CD4-positive, alpha-beta T cell treated with Interleukin-21 for 1 hour (primary cell): ENCODE data around the gene LAPTM5.
"Not testable (repeated sequence)": the region's sequence is repeated elsewhere in the genome, so short reads cannot be mapped to it uniquely, and the experiment has no call there.

Source experiments
- DNase-seq: peaks from one replicate; pipeline ENCODE4 v3.0.0-alpha.2; 2020

LAPTM5 gene

DNA sequence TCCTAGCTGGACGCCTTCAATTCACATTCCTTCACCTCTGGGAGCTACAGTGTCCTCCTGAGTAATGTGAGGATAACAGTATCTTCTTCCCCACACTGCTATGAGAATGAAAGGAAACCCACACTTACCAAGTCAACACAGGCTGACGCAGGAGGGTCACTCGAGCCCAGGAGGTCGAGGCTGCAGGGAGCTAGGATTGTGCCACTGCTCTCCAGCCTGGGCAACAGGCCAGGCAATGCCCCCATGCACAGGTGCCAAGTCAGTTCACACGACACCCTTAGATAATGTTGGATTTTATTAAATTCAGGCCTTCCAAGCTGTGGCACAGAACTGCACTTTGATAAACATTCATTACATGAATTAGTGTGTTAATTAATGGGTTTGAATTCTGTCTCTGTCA is 66.1 kb downstream of the LAPTM5 start:
- DNase-seq = no peak

DNA sequence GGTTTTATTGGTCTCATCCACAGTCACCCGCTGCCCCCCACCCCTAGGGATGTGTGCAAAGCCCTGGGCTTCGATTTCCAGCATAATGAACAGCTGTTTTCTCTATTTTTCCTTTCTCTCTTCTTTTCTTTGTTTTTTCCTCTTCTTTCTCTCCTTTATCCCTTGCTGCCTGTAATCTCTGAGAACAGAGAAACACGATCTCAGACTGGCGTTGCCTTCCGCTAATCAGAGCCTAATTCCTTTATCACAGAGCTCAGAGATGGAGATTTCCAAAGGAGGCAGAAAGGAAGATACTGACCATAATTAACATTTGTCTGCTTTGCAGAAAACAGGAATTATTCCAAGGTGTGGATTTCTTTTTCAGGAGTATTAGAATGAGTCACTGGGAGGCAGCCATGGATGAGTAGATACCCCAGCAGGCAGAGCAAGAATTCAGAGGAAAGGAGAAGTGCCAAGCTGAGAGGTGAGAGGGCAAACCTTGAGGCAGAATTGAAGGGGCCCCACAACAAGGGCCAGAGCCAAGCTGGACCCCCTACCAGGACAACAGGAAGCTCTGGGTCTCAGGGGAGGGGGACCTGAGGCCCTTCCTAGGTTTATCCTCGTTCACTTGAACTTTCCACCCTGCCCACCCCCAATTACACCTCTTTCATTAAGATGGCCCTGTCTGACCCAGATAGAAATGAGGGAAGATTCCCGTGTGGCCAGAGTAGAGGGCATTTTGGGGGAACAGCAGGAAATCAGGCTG is 67.5 kb downstream of the LAPTM5 start:
- DNase-seq = no peak

DNA sequence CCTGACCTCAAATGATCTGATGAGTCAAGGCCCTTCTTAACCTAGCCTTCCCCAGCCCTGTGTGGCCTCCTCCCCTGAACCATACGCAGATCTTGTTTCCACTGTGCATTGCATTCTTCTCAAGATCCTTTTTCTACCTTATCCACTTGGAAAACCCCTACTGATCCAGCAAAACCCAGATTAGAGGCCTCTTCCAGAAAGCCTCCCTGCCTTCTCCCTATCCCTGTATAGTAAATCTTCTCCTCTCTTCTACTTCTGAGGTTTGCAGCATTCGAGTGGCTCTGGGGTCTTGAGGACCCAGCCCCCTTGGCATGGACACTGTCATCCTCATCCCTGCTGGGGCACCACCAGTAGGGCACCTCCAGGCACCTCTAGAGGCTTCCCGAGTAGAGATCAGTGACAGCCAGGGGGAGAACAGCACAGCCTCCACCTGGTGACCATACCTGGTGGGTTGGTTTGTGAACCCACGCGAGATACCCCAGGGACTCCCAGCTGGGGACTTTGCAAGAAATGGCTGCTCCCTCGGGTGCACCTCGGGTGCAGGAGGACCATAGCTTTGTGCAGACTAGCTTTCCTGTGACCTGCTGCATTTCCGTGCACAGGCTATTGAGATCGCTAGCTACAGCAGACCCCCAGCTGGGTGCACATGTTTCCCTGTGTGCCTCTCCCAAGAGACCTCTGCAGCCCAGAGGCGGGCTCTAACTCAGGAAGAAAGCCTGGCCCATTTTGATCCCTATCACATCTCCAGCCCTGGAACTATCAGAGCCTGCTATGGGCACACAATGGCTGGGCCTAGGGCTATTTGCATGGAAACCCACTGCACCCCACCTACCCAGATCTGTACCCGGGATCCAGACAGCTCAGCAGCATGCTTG is 68.4 kb downstream of the LAPTM5 start:
- no peak for DNase-seq

GRCh38 chr1:30688516-30688915 is 69.1 kb downstream of the LAPTM5 start:
- not testable (repeated sequence) for DNase-seq

GRCh38 chr1:30687886-30688285 is 69.7 kb downstream of the LAPTM5 start:
- no peak for DNase-seq

GRCh38 chr1:30686236-30686935 is 71.2 kb downstream of the LAPTM5 start:
- DNase-seq = no peak

GRCh38 chr1:30685796-30686165 is 71.8 kb downstream of the LAPTM5 start:
- no peak for DNase-seq

GRCh38 chr1:30684881-30685795 is 72.4 kb downstream of the LAPTM5 start:
- peak; percentile 23 for DNase-seq

DNA sequence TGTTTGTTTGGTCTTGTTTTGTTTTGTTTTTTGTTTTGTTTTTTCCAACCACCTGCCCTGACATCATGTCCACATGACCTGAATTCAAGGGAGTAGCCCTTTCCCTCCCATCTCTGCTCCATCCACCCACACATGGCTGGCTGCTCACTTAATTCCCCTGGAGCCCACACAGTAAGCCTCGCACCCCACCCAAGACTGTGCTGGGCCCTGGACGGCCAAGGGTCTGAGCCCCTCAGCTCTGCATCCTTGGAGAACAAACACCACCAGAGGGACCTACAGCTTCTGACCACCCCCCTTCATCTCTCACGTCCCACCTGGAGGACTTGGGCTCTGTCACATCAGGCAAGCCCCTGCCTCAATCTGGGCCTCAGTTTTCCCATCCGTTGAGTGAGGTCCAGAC is 73.3 kb downstream of the LAPTM5 start:
- DNase-seq = no peak

DNA sequence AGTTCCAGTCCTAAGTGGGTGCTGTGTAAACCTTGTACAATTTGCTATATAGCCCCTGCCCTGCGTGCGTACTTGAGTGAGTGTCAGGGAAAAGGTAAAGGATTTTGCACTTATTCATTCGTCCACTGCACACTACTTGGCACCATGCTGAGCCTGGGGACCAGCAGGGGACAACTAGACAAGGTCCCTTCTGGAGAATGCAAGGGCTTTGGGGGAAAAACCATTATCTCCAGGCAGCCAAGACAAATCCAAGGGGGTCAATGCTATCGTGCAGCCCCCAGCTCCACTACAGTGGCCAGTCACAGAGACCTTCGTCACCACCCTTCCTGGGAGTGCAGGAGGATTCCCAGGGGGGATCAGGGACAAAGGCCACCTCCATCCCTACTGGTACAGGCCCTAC is 73.9 kb downstream of the LAPTM5 start:
- no peak for DNase-seq
